Measurements from ENCODE around the gene PLIN5.
A peak's percentile ranks its signal among the peaks of the same experiment; 100 is the strongest.

The PLIN5 gene

DNA sequence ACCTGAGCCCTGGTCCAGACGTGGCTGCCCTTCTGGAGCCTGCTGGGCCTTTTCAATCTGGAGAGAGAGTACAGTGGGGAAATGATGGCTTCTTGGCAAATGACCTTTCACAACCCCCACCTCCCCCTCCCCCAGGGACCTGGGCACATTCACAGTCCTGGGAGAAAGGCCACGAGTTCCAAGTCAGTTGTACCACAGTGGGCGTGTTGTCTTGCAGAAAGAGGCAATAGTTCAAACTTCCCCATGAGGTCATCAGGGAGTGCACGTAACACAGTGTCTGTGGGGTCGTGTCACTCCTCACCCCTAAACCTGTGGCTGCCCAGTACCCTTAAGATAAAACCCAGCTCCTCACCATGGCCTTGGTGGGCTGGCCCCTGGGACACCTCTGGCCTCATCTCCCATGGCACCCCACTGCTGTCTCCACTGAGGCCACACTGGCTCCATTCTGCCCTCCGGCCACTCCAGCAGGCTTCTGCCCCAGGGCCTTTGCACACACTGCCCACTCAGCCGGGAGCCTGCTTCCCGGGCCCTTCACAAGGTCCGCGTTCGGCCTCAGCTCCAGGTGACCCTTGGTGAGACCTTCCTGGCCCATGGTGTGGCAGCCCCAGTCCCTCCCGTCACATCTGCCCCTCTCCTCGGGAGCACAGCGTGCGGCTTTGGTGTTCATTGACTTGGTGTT lies 30.0 kb downstream of the PLIN5 start:
- DNase-seq (ENCODE audit: low spot score) = no peak

DNA sequence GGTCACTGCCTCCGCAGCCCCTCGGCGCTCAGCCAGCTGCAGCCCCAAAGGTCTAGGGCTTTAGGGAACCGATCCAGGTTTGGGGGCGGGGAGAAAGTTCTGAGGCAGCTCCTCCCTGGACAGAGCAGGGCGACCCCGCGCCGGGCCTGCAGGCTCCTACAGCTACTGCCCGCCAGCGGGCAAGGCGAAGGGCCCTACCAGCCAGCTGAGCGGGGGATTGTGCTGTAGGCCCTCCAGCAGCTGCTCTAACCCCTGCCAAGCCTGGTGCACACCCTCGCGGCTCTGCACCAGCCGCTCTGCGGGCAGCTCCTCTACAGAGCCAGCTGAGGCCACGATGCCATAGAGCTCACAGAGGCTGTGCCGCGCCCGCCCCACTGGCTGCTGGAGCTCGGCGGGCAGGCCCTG lies 30.7 kb downstream of the PLIN5 start:
- DNase-seq (ENCODE audit: low spot score) = peak; percentile 67

DNA sequence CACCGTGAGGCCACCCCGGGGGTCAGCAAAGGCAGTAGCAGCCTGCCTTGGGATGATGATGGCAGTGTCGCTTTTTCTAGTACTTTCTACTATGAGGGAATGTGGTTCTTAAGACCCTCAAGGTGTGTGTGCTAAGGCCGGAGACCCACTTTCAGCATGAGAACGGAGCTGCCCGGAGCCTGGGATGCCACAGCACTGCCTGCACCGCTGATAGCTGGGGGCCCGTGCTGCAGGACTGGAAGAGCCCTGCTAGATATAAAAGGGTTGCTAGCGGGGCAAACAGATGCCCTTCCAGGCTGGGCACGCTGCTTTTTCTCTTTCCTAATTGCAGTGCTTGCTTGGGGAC lies 31.2 kb downstream of the PLIN5 start:
- DNase-seq (ENCODE audit: low spot score) = no peak

DNA sequence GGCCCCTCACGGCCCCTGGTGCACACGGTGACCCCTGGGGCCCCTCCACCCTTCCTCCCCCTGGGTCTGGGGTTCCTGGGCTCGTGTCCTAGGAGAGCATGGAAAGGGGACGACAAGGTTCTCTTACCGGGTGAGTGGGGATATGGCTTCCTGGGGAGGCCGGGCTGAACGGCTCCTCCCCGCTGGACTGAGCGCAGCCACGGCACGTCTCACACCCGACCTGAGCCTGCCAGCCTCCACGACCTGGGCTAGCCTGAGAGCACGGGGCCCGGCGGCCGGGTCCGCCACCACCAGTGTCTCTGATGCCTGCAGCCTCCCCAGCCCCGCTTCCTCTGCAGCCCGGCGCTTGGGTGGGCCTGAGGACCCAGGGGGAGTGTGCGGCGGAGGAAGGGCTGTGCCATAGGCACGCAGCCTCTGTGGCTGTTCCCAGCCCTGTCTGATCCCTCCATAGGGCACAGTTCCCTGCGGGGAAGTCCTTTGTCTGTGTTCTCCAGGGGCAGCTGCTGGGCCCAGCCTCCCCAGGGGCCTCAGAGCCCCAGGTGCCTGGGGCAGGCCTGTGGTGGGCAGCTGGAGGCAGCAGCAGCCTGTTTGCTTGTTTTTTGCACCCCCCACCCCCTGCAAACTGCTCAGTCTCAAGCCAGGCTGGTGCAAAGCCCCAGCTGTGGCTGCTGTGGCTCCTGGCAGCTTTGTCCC lies 31.7 kb downstream of the PLIN5 start:
- no peak for DNase-seq (ENCODE audit: low spot score)

DNA sequence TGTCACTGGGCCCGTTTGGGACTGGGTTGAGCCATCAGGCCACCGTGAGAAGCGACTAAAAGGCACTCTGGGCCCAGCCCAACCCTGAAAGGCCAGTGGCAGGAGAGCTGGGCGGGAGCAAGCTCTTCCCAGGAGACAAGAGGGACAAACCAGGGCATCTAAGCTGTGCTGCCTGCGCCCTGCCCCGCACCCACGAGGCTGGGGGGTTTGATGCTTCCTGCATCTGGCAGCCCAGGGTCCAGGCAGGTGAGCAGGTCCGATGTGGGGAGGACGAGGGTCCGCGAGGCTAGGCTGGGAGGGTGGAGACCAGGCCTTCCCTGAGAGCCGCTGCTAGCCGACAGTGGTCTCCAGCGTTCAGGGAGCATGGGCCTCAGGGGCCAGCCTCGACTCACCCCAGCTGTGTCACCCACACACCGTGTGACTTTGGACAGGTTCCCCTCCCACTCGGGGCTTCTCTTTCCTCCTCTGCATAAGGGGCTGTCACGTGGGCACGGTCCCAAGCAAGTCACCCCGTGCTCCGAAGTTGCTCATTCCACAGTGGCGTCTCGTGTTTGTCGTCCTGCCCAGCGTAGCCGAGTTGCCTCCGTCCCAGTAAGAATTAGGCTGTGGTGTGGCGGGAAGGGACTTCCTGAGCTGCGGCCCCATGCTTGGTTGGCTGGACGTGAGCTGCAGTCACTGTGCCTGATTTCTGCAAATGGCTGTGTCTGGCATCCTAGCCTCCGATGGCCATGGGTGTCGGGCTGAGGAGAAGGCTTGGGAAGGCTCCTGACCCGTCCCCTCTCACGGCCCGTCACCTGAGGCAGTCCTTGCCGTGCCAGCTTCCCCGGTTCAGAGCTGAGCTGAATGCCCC lies 32.5 kb downstream of the PLIN5 start:
- no peak for DNase-seq (ENCODE audit: low spot score)

DNA sequence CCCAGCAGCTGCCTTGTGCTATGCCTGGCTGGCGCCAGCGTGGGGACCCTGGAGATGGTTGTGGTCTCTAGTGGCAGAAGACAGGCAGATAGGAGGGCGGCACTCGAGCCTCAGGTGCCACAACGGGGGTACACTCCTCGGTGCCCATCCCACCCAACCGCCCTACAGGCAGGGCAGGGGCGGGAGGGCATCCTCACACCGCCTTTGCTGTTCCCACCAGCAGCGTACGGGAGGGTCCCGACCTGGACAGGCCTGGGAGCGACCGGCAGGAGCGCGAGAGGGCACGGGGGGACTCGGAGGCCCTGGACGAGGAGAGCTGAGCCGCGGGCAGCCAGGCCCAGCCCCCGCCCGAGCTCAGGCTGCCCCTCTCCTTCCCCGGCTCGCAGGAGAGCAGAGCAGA lies 33.3 kb downstream of the PLIN5 start:
- no peak for DNase-seq (ENCODE audit: low spot score)

DNA sequence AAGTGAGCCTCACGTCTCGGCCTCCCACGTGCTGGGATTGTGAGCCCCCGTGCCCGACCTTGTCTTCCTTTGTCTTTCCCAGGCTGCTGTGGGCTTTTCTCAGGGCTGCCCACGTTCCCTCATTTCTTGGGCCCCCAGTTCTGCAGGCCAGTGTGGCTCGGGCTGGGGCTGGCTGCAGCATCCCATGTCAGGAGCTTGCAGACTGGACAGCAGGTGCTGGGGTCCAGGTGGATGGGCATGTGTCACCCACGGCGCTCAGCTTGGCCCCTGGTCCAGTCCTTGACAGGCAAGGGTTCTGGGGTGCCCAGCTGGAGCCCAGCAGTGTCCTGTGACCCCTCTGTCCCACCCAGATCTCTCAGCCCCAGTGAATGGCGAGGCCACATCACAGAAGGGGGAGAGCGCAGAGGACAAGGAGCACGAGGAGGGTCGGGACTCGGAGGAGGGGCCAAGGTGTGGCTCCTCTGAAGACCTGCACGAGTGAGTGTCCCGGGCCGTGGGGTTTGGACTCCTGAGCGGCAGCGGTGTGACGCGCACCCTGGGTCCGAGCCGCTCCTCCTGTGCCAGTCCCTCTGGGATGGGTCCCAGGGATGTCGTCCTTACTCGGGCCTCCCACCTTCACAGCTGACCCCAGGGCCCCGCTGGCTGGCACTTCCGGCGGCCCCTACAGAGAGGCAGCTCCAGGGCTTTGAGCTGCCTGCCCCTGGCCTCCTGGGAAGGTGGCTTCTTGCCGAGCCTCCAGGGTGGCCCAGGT lies 34.0 kb downstream of the PLIN5 start:
- DNase-seq (ENCODE audit: low spot score) = no peak

DNA sequence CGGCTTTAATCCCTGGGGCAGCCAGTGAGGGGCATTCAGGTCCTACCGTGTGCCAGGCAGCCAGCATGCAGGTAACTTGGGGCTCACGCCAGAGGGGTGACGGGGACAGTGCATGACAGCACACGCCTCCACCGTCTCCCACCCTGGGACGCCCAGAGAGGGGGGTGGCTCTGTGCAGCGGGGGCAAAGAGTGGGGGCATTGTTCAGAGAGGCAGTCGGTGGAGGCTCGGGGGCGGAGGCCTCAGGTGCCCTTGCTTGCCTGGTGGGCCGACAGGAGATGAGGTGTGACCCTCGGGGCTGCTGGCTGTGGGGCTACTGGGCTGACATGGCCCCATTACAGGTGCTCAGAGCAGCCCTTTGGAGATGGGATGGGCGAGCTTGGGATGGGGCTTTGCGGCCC lies 35.2 kb downstream of the PLIN5 start:
- no peak for DNase-seq (ENCODE audit: low spot score)

DNA sequence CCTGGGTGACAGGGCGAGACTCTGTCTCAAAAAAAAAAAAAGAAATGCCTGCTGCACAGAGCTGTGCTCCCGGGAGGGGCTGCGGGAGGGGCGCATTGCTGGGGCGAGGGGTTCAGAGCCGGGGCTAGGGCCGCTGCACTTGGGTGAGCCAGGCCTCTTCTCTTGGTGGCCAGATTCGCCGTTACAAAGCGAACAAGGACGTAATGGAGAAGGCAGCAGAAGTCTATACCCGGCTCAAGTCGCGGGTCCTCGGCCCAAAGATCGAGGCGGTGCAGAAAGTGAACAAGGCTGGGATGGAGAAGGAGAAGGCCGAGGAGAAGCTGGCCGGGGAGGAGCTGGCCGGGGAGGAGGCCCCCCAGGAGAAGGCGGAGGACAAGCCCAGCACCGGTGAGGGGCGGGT lies 35.7 kb downstream of the PLIN5 start:
- DNase-seq (ENCODE audit: low spot score) = no peak

DNA sequence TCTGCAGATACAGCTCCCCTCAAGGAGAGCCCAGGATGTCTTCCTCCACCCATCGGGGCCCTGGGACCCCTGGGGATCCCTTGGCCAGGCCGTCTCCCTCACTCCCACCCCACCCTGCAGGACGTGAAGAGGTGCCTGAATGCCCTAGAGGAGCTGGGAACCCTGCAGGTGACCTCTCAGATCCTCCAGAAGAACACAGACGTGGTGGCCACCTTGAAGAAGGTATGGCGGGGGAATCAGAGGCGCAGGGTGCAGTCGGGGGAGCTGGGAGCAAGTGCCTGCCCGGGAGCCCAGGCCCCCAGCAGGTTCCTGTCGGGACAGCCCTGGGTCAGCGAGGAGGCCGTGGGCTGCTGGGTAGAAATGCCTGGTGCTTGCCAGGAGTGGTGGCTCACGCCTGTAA lies 36.3 kb downstream of the PLIN5 start:
- no peak for DNase-seq (ENCODE audit: low spot score)

DNA sequence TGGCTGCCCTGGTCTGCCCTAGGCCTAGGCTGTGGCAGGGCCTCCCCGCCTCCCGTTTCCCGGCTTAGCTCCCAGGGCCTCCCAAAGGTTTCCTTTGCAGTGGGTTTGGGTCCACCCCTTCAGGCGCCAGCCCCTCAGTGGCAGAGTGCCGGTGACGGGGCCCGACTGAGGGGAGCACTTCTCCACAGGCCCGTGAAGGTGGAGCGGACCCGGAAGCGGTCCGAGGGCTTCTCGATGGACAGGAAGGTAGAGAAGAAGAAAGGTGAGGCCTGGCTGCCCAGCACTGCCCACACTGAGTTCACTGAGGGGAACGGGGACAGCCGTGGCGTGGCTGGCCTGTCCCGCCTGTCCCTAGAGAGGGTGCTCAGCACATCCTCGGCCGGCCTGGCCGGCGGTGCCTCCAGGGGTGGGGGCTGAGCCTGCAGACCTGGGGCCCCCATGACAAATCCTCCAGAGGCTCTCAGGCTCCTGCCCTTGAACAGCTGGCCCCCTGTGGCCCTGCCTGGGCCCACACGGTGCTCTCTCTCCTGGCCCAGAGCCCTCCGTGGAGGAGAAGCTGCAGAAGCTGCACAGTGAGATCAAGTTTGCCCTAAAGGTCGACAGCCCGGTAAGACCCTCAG lies 37.1 kb downstream of the PLIN5 start:
- no peak for DNase-seq (ENCODE audit: low spot score)

DNA sequence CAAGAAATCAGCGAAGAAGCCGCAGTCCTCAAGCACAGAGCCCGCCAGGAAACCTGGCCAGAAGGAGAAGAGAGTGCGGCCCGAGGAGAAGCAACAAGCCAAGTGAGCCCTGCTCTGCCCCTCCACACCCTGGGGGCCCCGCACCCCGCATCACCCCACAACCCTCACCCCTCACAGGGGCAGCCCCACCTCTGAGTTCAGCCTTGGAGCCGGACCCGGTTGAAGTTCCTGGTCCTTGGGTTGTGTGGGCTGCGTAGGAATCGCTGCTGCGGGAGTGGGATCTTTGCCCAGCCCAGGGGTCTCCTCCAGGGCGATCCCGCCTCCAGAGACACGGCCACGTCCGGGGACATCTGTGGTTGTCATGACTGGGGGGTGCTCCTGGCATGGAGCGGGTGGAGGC lies 38.7 kb downstream of the PLIN5 start:
- DNase-seq (ENCODE audit: low spot score) = no peak

DNA sequence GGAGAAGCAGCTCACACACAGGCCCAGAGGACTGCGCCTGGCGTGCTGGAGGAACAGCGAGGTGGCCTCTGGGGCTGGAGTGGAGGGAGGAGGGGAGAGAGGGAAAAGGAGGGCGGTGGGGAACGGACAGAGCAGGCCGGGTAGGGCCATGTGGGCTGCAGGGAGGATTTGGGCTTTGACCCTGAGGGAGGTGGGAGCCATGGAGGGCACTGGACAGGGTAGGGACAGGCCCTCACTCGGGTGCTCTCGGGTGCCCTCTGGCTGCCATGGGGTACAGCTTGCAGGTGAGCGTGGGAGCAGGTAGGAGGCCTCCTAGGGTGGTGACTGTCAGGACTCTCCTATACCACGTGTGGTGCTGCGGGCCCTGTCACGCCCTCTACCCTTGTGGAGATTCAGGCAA lies 39.6 kb downstream of the PLIN5 start:
- no peak for DNase-seq (ENCODE audit: low spot score)

DNA sequence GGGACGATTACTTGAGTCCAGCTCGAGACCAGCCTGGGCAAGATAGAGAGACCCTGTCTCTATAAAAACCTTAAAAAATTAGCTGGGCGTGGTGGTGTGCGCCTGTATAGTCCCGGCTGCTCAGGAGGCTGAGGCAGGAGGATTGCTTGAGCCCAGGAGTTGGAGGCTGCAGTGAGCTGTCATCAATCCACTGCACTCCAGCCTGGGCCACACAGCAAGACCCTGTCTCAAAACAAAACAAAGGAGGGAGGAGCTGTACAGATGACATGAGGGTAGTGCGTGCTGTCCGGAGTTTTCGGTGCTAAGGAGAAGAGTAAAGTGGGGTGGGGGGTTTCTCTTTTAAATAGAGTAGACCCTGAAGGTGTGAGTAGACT lies 40.3 kb downstream of the PLIN5 start:
- no peak for DNase-seq (ENCODE audit: low spot score)

DNA sequence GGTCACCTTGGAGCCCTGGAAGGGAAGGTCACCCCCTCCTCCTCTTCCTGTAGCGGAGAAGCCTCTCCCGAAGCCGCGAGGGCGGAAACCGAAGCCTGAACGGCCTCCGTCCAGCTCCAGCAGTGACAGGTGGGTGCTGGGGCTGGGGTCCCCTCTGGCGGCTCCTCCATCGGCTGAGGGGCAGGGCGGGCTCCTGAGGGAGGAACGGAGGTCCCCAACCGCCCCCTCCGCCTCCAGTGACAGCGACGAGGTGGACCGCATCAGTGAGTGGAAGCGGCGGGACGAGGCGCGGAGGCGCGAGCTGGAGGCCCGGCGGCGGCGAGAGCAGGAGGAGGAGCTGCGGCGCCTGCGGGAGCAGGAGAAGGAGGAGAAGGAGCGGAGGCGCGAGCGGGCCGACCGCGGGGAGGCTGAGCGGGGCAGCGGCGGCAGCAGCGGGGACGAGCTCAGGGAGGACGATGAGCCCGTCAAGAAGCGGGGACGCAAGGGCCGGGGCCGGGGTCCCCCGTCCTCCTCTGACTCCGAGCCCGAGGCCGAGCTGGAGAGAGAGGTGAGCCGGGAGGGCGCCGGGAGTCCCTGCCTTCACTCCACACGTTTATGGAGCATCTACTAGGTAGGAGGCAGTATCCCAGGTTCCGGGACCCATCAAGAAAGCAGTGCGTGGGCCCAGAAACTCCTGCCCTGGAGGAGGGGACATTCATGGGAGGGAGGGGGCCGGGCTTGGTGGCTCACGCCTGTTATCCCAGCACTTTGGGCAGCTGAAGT lies 40.9 kb downstream of the PLIN5 start:
- no peak for DNase-seq (ENCODE audit: low spot score)

DNA sequence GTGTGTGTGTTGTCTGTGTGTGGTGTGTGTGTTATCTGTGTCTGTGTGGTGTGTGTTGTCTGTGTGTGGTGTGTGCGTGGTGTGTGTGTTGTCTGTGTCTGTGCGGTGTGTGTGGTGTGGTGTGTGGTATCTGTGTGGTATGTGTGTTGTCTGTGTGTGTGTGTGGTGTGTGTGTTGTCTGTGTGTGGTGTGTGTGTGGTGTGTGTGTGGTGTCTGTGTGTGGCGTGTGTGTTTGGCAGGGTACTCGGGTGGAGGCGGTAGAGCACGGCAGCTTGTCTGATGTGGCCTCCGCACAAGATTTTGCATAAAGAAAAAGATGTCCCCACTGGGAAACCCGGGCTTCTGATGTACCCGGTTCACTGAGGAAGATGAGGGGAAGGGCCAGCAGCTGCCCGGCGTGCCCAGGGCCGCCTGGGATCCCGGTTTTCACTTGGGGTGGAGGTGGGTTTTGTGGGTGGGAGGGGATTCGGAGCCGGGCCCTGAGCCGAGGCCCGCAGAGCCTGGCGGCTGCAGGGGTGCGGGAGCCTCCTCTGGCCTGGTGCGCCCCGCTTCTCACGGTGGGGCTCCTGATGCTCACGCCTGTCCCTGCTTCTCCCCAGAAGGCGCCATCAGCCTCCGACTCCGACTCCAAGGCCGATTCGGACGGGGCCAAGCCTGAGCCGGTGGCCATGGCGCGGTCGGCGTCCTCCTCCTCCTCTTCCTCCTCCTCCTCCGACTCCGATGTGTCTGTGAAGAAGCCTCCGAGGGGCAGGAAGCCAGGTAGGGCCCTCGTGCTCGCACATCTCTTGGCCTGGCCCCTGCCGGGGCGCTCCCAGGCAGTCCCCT lies 41.7 kb downstream of the PLIN5 start:
- DNase-seq (ENCODE audit: low spot score) = peak; percentile 54

DNA sequence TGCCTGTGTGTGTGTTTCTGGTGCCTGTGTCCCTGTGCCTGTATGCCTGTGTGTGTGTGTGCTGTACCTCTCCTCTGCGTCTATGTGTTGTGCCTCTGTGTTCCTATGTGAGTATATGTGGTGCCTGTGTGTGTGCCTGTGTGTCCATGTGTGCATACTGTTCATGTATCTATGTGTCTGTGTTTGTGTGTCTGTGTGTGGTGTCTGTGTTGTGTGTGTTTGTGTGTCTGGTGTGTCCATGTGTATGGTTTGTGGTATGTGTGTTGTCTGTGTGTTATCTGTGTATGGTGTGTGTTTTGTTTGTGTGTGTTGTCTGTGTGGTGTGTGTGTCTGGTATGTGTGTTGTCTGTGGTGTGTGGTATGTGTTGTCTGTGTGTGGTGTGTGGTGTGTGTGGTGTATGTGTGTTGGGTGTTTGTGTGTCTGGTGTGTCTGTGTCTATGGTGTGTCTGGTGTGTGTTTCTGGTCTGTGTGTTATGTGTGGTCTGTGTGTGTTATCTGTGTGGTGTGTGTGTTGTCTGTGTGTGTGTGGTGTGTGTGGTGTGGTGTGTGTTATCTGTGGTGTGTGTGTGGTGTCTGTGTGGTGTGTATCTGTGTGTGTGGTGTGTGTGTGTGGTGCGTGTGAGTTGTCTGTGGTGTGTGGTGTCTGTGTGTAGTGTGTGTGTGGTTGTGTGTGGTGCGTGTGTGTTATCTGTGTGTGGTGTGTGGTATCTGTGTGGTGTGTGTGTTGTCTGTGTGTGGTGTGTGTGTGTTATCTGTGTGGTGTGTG lies 42.5 kb downstream of the PLIN5 start:
- DNase-seq (ENCODE audit: low spot score) = no peak

DNA sequence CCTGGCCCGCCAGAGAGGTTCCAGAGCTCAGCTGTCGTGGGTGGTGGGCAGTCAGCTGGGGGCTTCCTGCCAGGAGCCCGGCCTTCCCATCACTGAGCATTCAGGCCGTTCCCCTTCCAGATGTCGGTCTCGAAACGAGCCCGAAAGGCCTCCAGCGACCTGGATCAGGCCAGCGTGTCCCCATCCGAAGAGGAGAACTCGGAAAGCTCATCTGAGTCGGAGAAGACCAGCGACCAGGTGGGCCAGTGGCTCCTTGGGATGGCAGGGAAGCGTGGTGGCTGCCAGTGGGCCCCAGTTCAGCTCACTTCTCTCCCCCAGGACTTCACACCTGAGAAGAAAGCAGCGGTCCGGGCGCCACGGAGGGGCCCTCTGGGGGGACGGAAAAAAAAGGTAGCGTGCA lies 43.6 kb downstream of the PLIN5 start:
- no peak for DNase-seq (ENCODE audit: low spot score)

DNA sequence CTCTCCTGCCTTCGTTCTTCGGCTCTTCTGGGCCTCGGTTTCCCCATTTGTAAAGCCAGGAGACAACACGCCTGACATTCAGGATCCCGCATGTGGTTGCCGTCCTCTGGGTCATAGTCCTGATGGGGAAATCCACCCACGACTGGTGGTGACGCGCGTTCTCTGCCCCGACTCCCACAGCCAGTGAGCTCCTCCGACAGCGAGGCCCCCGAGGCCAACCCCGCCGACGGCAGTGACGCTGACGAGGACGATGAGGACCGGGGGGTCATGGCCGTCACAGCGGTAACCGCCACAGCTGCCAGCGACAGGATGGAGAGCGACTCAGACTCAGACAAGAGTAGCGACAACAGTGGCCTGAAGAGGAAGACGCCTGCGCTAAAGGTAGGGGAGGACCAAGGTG lies 46.5 kb downstream of the PLIN5 start:
- DNase-seq (ENCODE audit: low spot score) = no peak

DNA sequence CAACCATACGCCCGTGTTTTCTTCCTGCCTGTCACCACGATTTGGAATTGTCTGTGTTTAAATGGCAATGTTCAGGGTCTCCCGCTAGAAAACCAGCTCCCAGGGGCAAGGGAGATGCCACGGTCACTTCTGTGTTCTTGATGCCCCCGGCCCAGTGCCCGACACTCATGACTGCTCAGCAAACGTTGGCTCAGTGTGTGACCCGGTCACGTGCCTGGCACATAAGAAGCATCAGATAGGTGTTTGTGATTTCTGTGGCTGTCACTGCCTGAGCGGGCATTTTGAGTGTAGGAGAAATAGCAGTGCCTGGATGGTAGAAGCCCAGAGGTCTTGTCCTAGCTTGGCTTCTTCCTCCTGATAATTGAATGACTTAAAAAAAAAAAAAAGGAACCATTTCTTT lies 47.5 kb downstream of the PLIN5 start:
- DNase-seq (ENCODE audit: low spot score) = no peak

Data from Ammon's horn (tissue), 1 donor.